NCI-H146 treated with DMSO at 0.1 percent for 48 hours (cell line): ENCODE results near the gene NPIPB2.
"Not testable (repeated sequence)": the region's sequence is repeated elsewhere in the genome, so short reads cannot be mapped to it uniquely, and the experiment has no call there.

ENCODE experiments used
- DNase-seq: peaks from one replicate; lab custom pipeline; 2025; ENCODE audit not compliant: unreplicated experiment; lab: John Stamatoyannopoulos, UW

Gene NPIPB2

GRCh38 chr16:11962457-11962856 lies 20.6 kb upstream of the NPIPB2 start:
- not testable (repeated sequence) for DNase-seq

- DNase-seq: no peak
These were observed 15.9 kb upstream of the NPIPB2 start for GRCh38 chr16:11957591-11958395.

DNA sequence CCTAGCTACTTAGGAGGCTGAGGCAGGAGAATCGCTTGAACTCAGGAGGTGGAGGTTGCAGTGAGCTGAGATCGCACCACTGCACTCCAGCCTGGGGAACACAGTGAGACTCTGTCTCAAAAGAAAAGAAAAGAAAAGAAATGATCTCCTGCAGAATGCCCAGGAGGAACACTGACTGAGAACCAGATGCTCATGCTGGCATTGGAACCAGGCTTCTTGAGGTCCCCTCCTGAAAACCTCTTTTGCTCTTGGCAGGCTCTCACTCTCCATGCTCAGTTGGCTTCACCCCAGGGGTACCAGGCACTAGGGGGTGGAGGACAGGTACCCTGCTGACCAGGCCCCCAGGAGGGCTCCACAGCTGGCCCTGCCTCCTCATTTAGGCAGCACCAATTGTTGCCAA lies 14.7 kb upstream of the NPIPB2 start:
- no peak for DNase-seq

GRCh38 chr16:11955713-11956123 lies 13.9 kb upstream of the NPIPB2 start:
- no peak for DNase-seq

GRCh38 chr16:11953576-11953975 lies 11.7 kb upstream of the NPIPB2 start:
- DNase-seq: not testable (repeated sequence)

GRCh38 chr16:11950388-11950787 lies 8.5 kb upstream of the NPIPB2 start:
- no peak for DNase-seq

GRCh38 chr16:11949527-11949926 lies 7.7 kb upstream of the NPIPB2 start:
- DNase-seq: peak; percentile 55

- no peak for DNase-seq
These were observed 7.0 kb upstream of the NPIPB2 start for GRCh38 chr16:11948819-11949218.

DNA sequence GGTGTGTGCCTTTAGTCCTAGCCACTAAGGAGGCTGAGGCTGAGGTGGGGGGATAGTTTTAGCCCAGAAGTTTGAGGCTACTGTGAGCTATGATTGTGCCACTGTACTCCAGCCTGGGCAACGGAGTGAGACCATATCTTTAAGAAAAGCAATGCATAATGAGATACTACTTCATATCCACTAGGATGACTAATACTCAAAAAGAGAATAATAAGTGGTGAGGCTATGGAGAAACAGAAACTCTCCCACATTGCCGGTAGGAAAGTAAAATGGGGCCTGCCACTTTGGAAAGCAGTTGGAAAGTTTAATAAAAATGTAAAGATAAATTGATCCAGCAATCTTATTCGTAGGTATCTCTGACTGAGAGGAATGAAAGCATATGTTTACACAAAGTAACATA lies 4.6 kb upstream of the NPIPB2 start:
- DNase-seq: no peak

GRCh38 chr16:11927350-11927749 lies 14.5 kb downstream of the NPIPB2 start:
- not testable (repeated sequence) for DNase-seq

DNA sequence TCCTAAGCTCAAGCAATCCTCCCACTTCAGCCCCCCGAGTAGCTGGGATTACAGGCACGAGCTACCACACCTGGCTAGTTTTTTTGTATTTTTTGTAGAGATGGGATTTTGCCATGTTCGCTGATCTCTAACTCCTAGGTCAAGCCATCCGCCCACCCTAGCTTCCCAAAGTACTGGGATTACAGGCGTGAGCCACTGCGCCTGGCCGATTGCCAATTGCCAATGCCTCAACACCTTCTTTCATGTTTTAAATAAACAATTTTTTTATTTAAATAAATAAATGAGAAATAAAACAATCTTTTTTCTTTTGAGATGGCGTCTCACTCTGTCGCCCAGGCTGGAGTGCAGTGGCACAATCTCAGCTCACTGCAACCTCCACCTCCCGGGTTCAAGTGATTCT lies 17.8 kb downstream of the NPIPB2 start:
- DNase-seq: not testable (repeated sequence)

GRCh38 chr16:11916524-11917285 lies 25.1 kb downstream of the NPIPB2 start:
- peak; percentile 71 for DNase-seq

GRCh38 chr16:11915644-11916523 lies 26.0 kb downstream of the NPIPB2 start, which contains the start of gene GSPT1:
TSS of gene GSPT1 (minus strand) at chr16:11915956. CDS start at chr16:11915720, 236 bp downstream.
- peak; percentile 97 for DNase-seq

DNA sequence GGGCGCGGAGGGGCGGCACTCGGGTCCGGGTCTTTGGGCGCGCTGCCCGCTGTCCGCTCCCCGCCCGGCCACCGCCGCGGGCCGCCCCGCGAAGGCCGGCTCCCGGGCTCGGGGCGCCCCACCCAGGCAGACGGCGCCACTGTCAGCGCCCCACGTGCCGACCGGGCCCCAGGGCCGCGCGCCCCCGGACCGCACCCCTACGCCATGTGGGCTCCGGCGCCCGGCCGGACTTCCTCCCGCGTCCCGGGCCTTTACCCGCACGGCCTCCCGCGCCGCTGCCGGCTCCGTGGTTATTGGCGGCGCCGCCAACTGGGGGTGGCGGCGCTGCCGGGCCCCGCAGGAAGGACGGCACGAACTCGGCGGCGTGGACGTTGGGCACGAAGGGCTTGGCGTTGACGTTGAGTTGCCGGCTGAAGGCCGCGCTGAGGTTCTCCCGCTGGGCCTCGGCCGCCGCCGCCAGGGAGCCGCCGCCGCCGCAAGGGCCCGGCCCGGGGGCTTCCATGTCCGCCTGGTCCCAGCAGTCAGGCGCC lies 26.7 kb downstream of the NPIPB2 start:
- peak; percentile 34 for DNase-seq

DNA sequence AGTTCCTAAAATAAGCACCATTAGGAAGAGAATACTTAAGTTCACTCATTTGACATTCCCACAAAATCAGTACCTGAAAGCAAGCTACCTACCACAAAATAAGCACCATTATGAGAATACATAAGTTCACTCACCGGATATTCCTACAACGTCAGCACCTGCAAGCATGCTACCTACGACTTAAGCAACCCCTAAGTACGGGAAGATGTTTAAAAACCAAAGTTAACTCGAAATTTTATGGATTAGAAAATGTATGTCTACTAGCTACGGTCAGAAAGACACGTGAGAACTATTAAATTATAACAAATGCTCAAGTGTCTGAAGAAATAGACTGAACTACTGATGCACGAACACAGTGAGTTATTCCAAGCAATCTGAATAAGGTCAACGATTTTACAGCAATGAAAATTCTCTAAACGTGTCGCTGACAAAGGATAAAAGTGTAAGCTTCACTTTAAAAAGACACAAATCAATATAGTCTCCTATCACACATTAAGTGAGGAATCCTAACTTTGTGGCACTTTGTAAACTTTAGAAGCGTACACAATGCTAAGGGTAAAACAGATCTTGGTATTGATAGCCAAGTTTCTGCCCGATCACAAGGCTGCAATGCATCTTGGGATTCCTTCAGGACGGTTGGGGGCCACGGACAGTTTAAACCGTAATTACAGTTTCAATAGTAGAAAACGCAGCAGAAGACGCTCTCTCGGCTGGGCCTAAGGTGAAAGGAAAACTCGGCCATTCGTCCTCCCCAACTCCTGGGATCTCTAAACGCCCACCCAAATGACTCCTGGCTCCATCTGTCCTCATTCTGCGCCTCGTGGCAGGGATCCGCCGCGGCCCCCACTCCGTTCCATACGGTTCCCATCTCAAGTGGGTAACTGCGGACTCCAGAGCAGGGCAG lies 27.4 kb downstream of the NPIPB2 start:
- DNase-seq: peak; percentile 16

GRCh38 chr16:11913425-11914079 lies 28.3 kb downstream of the NPIPB2 start:
- DNase-seq: no peak

GRCh38 chr16:11909653-11910545 lies 31.9 kb downstream of the NPIPB2 start:
- DNase-seq: no peak
